Measurements from ENCODE around the gene PIP5K1A.
"Not testable (repeated sequence)": the region's sequence is repeated elsewhere in the genome, so short reads cannot be mapped to it uniquely, and the experiment has no call there.

The PIP5K1A gene

DNA sequence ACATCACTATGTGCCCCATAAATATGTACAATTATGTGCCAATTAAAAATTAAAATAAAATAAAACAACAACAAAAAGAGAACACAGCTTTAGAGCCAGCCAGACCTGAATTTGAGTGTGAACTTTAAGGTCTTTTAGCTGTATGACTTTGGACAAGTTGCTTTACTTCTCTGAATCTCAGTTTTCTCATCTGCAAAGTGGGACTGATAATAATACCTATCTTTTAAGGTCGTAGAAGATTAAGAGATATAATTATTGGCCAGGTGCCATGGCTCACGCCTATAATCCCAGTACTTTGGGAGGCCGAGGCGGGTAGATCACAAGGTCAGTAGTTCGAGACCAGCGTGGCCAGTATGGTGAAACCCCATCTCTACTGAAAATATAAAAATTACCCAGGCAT is 5.0 kb upstream of the PIP5K1A start:
- no peak for DNase-seq (ENCODE audit: low spot score)

- DNase-seq (ENCODE audit: low spot score): no peak
These were observed 4.5 kb upstream of the PIP5K1A start for GRCh38 chr1:151193856-151194255.

DNA sequence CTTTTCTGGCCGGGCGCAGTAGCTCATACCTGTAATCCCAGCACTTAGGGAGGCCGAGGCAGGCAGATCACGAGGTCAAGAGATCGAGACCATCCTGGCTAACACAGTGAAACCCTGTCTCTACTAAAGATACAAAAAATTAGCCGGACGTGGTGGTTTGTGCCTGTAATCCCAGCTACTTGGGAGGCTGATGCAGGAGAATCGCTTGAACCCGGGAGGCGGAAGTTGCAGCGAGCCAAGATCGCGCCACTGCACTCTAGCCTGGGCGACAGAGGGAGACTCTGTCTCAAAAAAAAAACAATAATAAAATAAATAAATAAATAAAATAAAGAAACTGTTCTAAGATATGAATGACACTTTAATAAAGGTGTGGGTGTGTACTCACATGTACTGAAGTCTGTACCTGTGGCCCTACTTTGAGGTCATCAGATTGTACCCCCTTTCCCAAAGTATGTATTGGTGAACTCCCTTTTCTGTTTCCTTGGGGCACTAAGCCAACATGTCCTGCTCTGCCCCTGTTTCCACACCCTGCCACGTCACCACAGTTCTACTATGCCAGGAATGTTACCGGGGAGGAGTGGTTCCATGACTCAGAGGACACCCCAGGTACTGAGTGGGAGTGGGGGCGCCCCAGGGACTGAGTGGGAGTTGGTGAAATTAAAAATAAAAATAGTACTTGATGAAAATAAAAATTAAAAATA is 3.3 kb upstream of the PIP5K1A start:
- DNase-seq (ENCODE audit: low spot score): not testable (repeated sequence)

DNA sequence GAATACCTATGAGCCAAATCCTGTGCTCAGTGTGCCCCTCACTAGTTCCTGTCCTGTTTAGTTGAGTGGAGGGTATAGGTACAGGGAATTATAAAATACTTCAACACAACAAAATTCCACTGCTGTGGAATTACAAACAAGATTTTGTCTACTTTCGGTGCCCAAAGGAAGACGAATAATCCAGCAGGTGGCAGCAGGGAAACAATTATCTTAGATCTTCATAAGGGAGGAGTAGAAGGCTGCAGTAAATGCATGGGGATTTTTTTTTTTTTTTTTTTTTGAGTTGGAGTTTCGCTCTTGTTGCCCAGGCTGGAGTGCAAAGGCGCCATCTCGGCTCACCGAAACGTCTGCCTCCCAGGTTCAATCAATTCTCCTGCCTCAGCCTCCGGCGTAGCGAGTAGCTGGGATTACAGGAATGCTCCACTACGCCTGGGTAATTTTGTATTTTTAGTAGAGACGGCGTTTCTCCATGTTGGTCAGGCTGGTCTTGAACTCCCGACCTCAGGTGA is 2.0 kb upstream of the PIP5K1A start:
- peak; percentile 43 for DNase-seq (ENCODE audit: low spot score)

GRCh38 chr1:151197863-151198253 is 494 bp upstream of the PIP5K1A start:
- DNase-seq (ENCODE audit: low spot score): no peak

- DNase-seq (ENCODE audit: low spot score): no peak
These were observed 1.7 kb downstream of the PIP5K1A start for GRCh38 chr1:151199873-151200581.

GRCh38 chr1:151205381-151205965 is 7.1 kb downstream of the PIP5K1A start:
- not testable (repeated sequence) for DNase-seq (ENCODE audit: low spot score)

DNA sequence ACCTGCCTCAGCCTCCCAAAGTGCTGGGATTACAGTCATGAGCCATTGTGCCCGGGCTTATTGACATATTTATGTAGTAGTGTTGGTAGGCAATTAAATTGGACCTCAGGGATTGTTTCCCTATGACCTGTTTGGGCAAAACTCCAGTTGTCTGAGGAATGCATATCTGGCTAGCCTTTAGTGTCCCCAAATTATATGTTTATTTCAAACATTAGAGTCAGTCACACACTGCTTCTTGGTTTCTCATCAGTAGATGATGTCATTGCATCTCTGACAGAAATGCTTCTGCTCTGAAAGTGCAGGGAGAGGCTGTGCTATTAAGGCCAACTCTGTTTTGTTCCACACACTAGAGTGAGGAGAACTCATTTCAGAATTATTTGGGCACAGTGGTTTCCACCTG is 12.5 kb downstream of the PIP5K1A start:
- DNase-seq (ENCODE audit: low spot score): no peak

DNA sequence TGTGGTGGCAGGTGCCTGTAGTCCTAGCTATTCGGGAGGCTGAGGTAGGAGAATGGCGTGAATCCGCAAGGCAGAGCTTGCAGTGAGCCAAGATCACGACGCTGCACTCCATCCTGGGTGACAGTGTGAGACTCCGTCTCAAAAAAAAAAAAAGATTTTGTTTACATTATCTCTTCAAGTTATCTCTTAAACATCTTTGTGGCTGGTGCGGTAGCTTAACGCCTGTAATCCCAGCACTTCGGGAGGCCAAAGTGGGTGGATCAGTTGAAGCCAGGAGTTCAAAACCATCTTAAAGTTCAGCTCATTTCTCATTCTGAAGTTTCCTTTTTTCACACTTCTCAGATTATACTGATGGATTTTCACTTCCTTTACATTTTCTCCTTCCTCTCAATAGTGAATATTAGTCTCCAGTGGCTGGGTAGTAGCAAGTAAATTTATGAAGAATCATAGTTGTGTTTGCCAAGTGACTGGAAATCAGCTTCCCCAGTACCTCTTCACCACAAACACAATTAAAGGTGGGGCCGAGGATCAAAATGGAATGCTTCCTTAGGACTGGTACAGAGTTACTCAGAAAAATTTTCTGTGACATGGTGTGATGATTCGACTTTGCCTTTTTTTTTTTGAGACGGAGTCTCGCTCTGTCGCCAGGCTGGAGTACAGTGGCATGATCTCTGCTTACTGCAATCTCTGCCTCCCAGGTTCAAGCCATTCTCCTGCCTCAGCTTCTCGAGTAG is 13.8 kb downstream of the PIP5K1A start:
- DNase-seq (ENCODE audit: low spot score): no peak

DNA sequence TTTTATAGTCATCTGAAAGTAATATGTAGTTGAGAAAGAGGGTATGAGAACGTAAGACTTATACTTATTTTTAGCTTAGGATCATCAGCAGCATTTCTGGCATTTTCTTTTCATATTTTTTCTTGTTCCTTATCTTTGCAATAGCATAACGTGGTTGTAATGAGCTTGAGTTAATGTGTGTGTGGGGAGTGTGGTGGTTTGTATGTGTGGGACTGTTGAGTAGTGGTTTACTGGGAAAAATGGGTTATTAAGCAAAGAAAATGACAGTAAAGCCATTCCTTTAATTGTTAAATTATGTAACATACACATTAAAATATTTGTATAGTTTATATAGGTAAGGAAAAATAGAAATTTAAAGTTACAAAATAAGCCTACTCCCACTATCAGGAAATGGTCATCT is 15.2 kb downstream of the PIP5K1A start:
- DNase-seq (ENCODE audit: low spot score): no peak

DNA sequence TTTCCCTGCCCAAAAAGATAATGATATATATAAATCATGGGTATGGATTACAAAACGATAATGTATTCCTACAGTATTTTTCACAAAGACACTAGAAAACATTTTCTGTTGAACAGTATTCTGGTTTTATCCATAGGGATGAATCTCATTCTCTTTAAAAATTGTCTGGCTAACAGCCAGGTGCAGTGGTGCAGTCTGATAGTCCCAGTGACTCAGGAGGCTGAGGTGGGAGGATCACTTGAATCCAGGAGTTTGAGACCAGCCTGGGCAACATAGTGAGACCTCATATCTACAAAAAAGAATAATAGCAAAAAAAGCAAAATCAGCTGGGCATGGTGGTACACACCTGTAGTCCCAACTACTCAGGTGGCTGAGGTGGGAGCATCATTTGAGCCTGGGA is 23.3 kb downstream of the PIP5K1A start:
- DNase-seq (ENCODE audit: low spot score): no peak

- no peak for DNase-seq (ENCODE audit: low spot score)
These were observed 23.8 kb downstream of the PIP5K1A start for GRCh38 chr1:151222130-151222529.

DNA sequence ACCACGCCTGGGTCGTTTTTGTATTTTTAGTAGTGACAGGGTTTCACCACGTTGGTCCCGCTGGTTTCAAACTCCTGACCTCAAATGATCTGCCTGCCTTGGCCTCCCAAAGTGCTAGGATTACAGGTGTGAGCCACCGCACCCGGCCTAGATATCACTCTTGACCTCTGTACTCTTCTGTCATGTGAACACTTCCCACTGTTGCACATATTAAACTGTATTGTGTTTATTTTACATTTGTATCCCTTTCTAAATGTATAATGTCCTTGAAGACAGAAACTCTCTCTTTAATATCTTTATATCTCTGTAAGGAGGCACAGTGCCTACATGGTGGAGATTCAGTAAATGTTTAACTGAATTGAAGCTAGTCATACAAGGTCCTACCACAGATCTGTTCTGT is 36.9 kb downstream of the PIP5K1A start:
- no peak for DNase-seq (ENCODE audit: low spot score)

- peak; percentile 19 for DNase-seq (ENCODE audit: low spot score)
These were observed 39.5 kb downstream of the PIP5K1A start for GRCh38 chr1:151237678-151238466.

GRCh38 chr1:151238467-151238739 is 40.1 kb downstream of the PIP5K1A start:
- DNase-seq (ENCODE audit: low spot score): no peak

DNA sequence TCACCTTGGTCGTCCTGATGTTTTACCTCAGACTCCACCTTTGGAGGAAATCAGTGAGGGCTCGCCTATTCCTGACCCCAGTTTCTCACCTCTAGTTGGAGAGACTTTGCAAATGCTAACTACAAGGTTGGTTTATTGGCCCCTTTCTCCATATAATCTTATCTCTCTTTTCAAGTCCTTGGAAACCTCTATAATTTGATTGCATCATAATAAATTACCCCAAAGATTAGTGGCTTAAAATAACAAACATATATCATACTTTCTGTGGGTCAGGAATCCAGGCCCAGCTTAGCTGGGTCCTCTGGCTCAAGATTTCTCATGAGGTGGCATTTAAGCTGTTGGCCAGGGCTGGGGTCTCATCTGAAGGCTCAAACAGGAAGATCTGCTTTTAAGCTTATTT is 44.1 kb downstream of the PIP5K1A start:
- no peak for DNase-seq (ENCODE audit: low spot score)

DNA sequence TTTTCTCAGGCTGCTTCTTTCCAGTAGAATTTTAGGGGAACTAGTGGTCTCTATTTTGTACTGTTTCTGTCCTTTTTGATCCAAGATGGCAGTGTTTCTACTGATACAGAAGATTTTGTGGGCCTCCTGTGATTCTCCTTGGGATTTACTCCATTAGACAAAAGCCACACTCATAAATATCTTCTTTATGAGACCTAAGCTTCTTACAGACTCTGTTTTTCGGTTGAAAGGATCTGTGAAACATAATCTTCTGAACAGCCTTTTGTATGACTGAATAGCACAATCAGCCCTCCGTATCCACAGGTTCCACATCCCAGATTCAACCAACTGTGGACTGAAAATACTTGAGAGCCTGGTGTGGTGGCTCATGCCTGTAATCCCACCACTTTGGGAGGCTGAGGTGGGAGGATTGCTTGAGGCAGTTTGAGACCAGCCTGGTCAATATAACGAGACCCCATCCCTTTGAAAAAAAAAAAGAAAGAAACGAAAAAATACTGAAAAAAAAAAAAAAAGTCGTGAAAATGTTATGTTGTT is 45.4 kb downstream of the PIP5K1A start:
- DNase-seq (ENCODE audit: low spot score): no peak

DNA sequence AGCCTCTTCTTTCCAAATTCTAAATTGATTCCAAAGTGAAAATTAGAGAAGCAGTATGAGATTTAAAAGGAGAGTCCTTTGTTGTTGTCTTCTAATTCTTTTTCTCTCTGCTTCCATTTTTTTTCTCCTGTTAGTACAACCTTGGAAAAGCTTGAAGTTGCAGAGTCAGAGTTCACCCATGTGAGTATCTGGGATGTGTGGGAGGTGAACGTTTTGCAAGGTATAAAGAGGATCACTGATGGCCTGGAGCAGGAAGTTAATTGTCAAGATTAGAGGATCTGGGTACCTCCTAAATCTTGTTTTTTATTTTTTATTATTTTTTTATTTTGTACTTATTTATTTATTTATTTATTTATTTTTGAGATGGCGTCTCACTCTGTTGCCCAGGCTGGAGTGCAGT is 48.4 kb downstream of the PIP5K1A start:
- no peak for DNase-seq (ENCODE audit: low spot score)

DNA sequence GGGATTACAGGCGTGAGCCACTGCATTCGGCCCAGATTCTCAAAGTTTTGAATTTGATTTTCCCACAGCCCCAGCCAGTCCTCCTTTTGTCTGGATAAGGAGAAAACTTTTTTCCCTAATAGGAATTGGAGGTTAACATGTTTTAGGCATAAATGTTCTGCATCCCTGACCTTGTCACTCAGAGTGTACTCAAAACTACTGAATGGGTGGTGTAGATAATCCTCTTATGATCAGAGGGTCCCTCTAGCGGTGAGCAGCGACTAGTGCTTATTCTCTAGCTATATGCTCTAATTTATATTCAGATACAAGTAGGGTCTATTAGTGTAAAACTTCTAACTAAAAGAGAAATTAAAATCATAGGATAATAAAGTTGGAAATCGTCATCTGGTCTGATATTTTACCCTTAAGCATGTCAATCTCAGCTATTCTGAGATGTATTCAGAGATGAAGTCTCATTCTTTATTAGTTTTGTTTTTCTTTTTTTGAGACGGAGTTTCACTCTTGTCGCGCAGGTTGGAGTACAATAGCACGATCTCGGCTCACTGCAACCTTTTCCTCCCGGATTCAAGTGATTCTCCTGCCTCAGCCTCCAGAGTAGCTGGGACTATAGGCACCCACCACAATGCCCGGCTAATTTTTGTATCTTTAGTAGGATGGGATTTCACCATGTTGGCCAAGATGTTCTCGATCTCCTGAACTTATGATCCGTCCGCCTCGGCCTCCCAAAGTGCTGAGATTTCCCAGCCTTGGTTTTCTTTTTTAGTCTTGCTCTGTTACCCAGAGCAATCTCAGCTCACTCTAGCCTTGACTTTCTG is 53.5 kb downstream of the PIP5K1A start:
- peak; percentile 80 for DNase-seq (ENCODE audit: low spot score)
